H1 (cell line): ENCODE measurements around the gene OR8B2. TPM values are rescaled to one million over a fixed set of nuclear protein-coding genes. Genes with fewer than 3 reads are reported as not detected.

Source experiments
- BRCA1 ChIP-seq: IDR thresholded peaks from 2 replicates; pipeline ENCODE4 v1.6.1; 2012; ENCODE audit warnings: low read depth, low read length, improper control_type of control experiment
- CBX5 ChIP-seq: fragments of 300-800, 300-1000 bp; sonication (generic); IDR thresholded peaks from 2 replicates; pipeline ENCODE4 v1.7.1; 2016; ENCODE audit warnings: antibody characterized with exemption, low read length, low read depth
- CREB1 ChIP-seq: IDR thresholded peaks from 2 replicates; pipeline ENCODE4 v1.6.1; 2012; ENCODE audit warnings: inconsistent platforms
- SP2 ChIP-seq: IDR thresholded peaks from 2 replicates; pipeline ENCODE4 v1.6.1; 2012; ENCODE audit warnings: mild to moderate bottlenecking, low read length, inconsistent platforms
- YY1 ChIP-seq: IDR thresholded peaks from 2 replicates; pipeline ENCODE4 v1.6.1; 2011; ENCODE audit warnings: low read depth, mild to moderate bottlenecking, low read length
- polyA plus RNA-seq, 7 experiments: library from polyadenylated mRNA; depleted of rRNA in 3 of 7; stranded (reverse) in 5 of 7; unstranded in 2 of 7; fragments of >200 nt in 5 of 7; fragments of 200-250 nt in 2 of 7; gene quantifications; 1 replicate in 5 of 7; 2 replicates in 1 of 7; 4 replicates in 1 of 7; pipeline versions ENCODE4 v1.2.1 to v1.2.3, GENCODE V29; 2011 to 2013; ENCODE audit warnings: missing spikeins in 2 of 7, mixed read lengths in 2 of 7
- total RNA-seq: library from RNA; stranded (reverse); fragmentation: NEBNext Ultra II Directional; extraction: Animal tissue kit (Norgen Biotek cat#: 25700); gene quantifications from 2 replicates; pipeline ENCODE4 v1.2.1, GENCODE V29; 2021
- TF ChIP-seq, protein P1 (sequence below): IDR thresholded peaks from 2 replicates; pipeline ENCODE4 v1.6.1; 2012; ENCODE audit warnings: inconsistent platforms

Gene OR8B2
- total and polyA plus RNA-seq, 2 of the 8 experiments (the other 6 are each of a cell fraction or from before 2014, with no cell fraction given) = not detected

DNA sequence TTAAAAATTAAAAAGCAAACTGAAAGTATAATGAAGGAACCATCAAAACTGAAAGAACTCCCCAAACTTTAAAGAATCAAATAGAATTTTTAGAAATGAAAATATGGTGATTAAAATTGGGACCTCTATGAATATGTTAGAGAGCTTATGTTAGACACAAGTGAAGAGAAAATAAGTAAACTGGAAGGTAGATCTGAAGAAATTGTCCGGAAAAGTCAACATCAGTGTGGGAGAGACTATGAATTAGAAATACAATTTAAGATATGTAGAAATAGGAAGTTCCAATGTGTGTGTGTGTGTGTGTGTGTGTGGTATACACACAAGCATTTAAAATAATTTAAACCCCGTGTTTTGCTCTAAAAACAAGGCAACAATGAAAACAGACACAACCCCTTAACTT is 45.3 kb upstream of the OR8B2 start (continued):
- TF ChIP-seq YY1 = no peak
- no peak for TF ChIP-seq CREB1
- TF ChIP-seq, protein P1, sequence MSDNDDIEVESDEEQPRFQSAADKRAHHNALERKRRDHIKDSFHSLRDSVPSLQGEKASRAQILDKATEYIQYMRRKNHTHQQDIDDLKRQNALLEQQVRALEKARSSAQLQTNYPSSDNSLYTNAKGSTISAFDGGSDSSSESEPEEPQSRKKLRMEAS = no peak
- no peak for TF ChIP-seq CBX5
- TF ChIP-seq SP2 = no peak
- TF ChIP-seq BRCA1 = no peak
